ENCODE data around the gene MAST4.

- no peak for TF ChIP-seq CTCF (IDR thresholded peaks at IDR 0.05)
- TF ChIP-seq EP300 (IDR thresholded peaks at IDR 0.05) = no peak
- no peak for TF ChIP-seq POLR2A (IDR thresholded peaks at IDR 0.05)
Observed at GRCh38 chr5:66769839-66770617, 173.8 kb downstream of the MAST4 start.

Measured in tibial nerve (tissue), 4 donors.